ENCODE measurements around the gene MALL. TPM values are rescaled to one million over a fixed set of nuclear protein-coding genes. Genes with fewer than 3 reads are reported as not detected.

The MALL gene
- total RNA-seq, 2 experiments from 2014 or later = not detected

GRCh38 chr2:110100480-110100879 lies 15.1 kb downstream of the MALL start:
- Histone ChIP-seq H3K4me1 (ENCODE audit: insufficient read depth, low read length) (no peaks in the 10 kb centered on the region), H3K36me3 (ENCODE audit: insufficient read depth, low read length) (no peaks in the 10 kb centered on the region), H3K27ac (ENCODE audit: low read depth in 1 of 2, low read length in 2 of 2) (no peak overlapping the region), H3K4me3 (ENCODE audit: low read length) (no peak overlapping the region), H3K9me3 (ENCODE audit: control insufficient read depth in 1 of 2, insufficient read depth in 1 of 2, low read length in 2 of 2) (no peaks in the 10 kb centered on the region), H3K27me3 (ENCODE audit: control insufficient read depth in 1 of 2, insufficient read depth in 2 of 2, low read length in 2 of 2) (peaks cover 3 to 6% of the 10 kb centered on the region in 2 experiments)
- ATAC-seq (ENCODE audit: poor library complexity) = no peak
- TF ChIP-seq CTCF (IDR thresholded peaks at IDR 0.05) = no peak
- ChIA-PET POLR2A (no interaction called here), CTCF (no interaction called here)
- intact Hi-C loops (cut with DNase I, micrococcal nuclease) = no loop called here
- Mint-ChIP-seq H3K9me3 (no peaks in the 10 kb centered on the region), H3K4me1 (ENCODE audit: low read depth) (no peaks in the 10 kb centered on the region), H3K27ac (no peak overlapping the region), H3K36me3 (ENCODE audit: low read depth) (no peaks in the 10 kb centered on the region), H3K27me3 (peaks cover 31% of the 10 kb centered on the region), H3K4me3 (no peak overlapping the region)
- no peak for DNase-seq

GRCh38 chr2:110099471-110100225 lies 16.0 kb downstream of the MALL start:
- Histone ChIP-seq H3K9me3 (ENCODE audit: control insufficient read depth in 1 of 2, insufficient read depth in 1 of 2, low read length in 2 of 2) (no peaks in the 10 kb centered on the region), H3K27me3 (ENCODE audit: control insufficient read depth in 1 of 2, insufficient read depth in 2 of 2, low read length in 2 of 2) (peaks cover 0 to 2% of the 10 kb centered on the region in 2 experiments), H3K4me3 (ENCODE audit: low read length) (no peak overlapping the region), H3K36me3 (ENCODE audit: insufficient read depth, low read length) (no peaks in the 10 kb centered on the region), H3K27ac (ENCODE audit: low read depth in 1 of 2, low read length in 2 of 2) (no peak overlapping the region), H3K4me1 (ENCODE audit: insufficient read depth, low read length) (no peaks in the 10 kb centered on the region)
- intact Hi-C loops (cut with DNase I, micrococcal nuclease) = no loop called here
- Mint-ChIP-seq H3K4me1 (ENCODE audit: low read depth) (no peaks in the 10 kb centered on the region), H3K4me3 (no peak overlapping the region), H3K36me3 (ENCODE audit: low read depth) (no peaks in the 10 kb centered on the region), H3K27me3 (peaks cover 25% of the 10 kb centered on the region), H3K9me3 (no peaks in the 10 kb centered on the region), H3K27ac (no peak overlapping the region)
- TF ChIP-seq CTCF (IDR thresholded peaks at IDR 0.05) = no peak
- no peak for ATAC-seq (ENCODE audit: poor library complexity)
- ChIA-PET POLR2A (no interaction called here), CTCF (no interaction called here)
- no peak for DNase-seq

GRCh38 chr2:110099038-110099425 lies 16.6 kb downstream of the MALL start:
- Mint-ChIP-seq H3K27me3 (peaks cover 18% of the 10 kb centered on the region), H3K9me3 (no peaks in the 10 kb centered on the region), H3K4me3 (no peak overlapping the region), H3K36me3 (ENCODE audit: low read depth) (no peaks in the 10 kb centered on the region), H3K4me1 (ENCODE audit: low read depth) (no peaks in the 10 kb centered on the region), H3K27ac (no peak overlapping the region)
- no peaks in the 10 kb centered on the region for H3K4me1 ChIP-seq (ENCODE audit: insufficient read depth, low read length)
- no peak overlapping the region for H3K4me3 ChIP-seq (ENCODE audit: low read length)
- ChIA-PET CTCF (no interaction called here), POLR2A (no interaction called here)
- H3K36me3 ChIP-seq (ENCODE audit: insufficient read depth, low read length) = no peaks in the 10 kb centered on the region
- DNase-seq = no peak
- no peak for ATAC-seq (ENCODE audit: poor library complexity)
- H3K27me3 ChIP-seq (ENCODE audit: control insufficient read depth in 1 of 2, insufficient read depth in 2 of 2, low read length in 2 of 2) = peaks cover 0 to 2% of the 10 kb centered on the region in 2 experiments
- no peak overlapping the region for H3K27ac ChIP-seq (ENCODE audit: low read depth in 1 of 2, low read length in 2 of 2)
- intact Hi-C loops (cut with DNase I, micrococcal nuclease) = no loop called here
- no peak for TF ChIP-seq CTCF (IDR thresholded peaks at IDR 0.05)
- no peaks in the 10 kb centered on the region for H3K9me3 ChIP-seq (ENCODE audit: control insufficient read depth in 1 of 2, insufficient read depth in 1 of 2, low read length in 2 of 2)
